ENCODE results near the gene EPHB6.

The EPHB6 gene, protein sequence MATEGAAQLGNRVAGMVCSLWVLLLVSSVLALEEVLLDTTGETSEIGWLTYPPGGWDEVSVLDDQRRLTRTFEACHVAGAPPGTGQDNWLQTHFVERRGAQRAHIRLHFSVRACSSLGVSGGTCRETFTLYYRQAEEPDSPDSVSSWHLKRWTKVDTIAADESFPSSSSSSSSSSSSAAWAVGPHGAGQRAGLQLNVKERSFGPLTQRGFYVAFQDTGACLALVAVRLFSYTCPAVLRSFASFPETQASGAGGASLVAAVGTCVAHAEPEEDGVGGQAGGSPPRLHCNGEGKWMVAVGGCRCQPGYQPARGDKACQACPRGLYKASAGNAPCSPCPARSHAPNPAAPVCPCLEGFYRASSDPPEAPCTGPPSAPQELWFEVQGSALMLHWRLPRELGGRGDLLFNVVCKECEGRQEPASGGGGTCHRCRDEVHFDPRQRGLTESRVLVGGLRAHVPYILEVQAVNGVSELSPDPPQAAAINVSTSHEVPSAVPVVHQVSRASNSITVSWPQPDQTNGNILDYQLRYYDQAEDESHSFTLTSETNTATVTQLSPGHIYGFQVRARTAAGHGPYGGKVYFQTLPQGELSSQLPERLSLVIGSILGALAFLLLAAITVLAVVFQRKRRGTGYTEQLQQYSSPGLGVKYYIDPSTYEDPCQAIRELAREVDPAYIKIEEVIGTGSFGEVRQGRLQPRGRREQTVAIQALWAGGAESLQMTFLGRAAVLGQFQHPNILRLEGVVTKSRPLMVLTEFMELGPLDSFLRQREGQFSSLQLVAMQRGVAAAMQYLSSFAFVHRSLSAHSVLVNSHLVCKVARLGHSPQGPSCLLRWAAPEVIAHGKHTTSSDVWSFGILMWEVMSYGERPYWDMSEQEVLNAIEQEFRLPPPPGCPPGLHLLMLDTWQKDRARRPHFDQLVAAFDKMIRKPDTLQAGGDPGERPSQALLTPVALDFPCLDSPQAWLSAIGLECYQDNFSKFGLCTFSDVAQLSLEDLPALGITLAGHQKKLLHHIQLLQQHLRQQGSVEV

DNA sequence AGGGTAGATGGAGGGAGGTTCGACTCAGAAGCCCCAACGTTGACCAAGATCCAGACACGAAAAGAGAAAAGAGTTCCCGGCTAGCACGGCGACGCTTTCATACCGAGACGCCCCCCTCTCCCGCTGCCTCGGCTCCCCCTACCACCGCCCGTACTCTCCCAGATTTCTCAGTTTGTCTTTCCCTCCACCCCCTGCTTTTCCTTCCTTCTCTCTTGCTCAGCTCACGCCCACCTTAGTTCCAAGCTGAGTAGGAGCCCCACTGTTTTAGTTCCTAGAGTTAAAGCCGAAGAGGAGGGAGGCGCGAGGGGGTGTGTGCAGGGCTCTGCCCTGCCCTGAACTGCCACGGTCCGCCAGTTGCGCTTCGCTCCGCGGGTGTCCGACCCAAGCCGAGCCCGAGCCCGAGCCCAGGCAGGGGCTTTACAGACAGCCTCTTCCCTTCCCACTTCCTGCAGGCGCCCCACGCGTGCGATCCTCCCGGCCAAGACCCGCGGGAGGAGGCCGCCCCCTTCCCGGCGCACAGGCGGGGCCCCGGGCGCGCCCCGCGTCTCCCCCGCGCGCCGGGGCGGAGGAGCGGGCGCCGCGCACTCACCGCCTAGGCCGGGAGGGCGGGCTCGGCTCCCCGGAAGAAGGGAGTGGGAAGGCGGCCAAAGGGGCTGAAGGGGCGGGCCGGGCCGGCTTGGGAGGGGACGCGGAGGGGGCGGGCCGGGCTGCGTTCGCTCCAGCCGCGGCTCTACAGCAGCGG is at the start of gene EPHB6:
TSS of gene EPHB6 (plus strand) at position 705 of the 742 bp plus-strand sequence. CDS start 8,152 bp downstream, outside the sequence.
- DNase-seq, result peak; percentile 46 to 51

- no peak for DNase-seq
These were observed 49.4 kb upstream of the EPHB6 start for GRCh38 chr7:142805350-142806021.

- DNase-seq, result no peak
These were observed 48.9 kb upstream of the EPHB6 start for GRCh38 chr7:142806022-142806356.

- DNase-seq, result no peak
These were observed 47.9 kb upstream of the EPHB6 start for GRCh38 chr7:142806957-142807356.

- DNase-seq, result no peak
These were observed 46.9 kb upstream of the EPHB6 start for GRCh38 chr7:142807855-142808460.

GRCh38 chr7:142808461-142808801 is 46.4 kb upstream of the EPHB6 start:
- no peak for DNase-seq

GRCh38 chr7:142808802-142809583 is 45.9 kb upstream of the EPHB6 start:
- peak; percentile 84 for DNase-seq

DNA sequence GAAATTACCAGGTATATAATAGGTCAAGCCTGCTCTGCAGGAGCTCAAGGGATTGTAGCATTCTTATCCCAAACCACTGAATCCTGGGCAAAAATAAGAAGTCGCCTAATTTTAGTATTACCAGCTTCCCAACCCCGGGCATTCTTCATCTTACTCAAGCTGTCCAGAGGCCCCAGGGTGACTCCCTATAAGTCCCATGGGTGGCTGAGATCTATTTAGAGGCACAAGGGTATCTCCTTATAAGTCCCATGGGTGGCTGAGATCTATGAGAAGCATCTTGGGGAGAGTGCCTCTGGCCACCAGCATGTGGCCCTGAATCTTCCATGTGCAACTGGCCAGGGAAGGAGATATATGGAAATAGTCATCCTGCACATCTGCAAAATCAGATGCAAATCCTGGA is 45.2 kb upstream of the EPHB6 start:
- no peak for DNase-seq

DNA sequence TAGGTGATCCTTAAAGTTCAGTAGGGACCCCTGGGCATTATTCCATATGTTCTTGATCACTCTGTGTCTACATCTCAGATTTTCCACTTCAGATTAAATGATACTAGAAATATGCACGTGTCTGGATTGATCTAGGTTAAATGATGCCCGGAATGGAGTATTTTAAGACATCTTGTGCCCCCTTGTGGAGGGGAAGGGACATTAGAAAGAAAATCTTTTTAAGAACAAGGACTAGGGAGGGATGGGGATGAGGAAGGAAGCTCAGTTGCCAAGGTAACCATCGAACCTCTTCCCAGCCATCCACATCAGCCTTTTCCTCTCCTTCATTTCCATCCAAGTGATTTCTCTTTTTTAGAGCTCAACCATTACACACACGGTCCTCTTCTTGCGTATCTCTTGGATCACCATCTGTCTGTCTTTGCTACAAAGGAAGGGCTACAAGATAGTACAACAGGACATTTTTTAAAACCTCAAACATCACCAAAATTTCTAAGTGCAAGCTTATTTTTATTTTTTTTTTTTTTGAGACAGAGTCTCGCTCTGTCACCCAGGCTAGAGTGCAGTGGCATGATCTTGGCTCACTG is 43.6 kb upstream of the EPHB6 start:
- no peak for DNase-seq

DNA sequence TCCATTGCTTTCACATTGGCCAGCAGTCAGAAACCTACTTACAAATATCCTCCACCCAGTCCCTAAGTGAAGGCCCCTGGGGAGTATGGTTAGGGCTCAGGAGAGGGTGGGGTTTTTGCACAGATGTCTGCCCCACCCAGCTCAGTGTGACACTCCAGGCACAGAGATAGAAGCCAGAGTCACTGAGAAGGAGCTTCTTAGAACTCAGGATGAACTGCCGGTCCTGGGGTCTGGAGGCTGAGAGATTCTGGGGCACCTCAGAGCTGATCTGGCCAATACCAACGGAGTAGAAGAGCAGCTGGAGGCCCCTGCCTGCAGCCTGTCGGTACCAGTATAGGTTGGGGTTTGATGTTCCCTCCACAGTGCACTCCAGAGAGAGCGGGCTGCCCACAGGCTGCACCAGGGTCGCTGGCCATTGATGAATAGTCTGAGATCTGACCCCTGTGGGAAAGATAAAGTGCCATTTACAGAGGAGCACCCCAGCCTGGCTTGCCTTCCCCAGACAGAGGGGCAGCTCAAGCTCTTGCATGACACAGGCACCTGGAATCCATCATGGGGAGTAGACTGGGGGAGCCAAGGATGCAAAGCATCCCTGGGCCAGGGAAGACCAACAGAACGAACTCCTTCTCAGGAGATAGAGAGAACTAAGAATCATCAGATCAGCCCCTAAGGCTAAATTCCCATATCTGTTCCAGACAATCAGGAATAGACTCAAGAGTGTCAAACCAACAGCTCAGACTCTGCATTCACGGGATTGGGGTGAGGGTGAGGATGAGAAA is 42.2 kb upstream of the EPHB6 start:
- no peak for DNase-seq

DNA sequence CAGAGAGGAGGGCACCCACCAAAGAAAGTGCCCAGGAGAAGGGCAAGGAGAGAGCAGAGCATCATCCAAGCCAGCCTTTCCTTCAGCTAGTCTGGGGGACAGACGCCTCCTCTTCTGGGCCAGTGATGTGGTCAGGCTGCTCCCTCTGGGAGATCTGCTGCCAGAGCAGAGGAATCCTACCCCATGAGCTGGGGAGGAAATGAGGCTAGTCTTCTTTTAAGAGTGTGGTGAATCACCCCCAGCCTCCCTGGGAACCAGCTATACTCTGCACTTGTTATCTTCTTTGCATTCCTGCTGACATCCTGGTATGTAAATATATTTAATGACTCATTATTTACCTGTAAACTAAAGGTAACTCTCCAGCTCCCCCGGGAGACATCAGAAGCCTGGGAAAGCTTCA is 41.6 kb upstream of the EPHB6 start:
- DNase-seq, result no peak

GRCh38 chr7:142813699-142814098 is 41.2 kb upstream of the EPHB6 start:
- no peak for DNase-seq

- no peak for DNase-seq
These were observed 40.4 kb upstream of the EPHB6 start for GRCh38 chr7:142814451-142814850.

- no peak for DNase-seq
These were observed 39.7 kb upstream of the EPHB6 start for GRCh38 chr7:142815134-142815533.

GRCh38 chr7:142817506-142817905 is 37.4 kb upstream of the EPHB6 start:
- no peak for DNase-seq

- DNase-seq, result no peak
These were observed 35.3 kb upstream of the EPHB6 start for GRCh38 chr7:142819530-142819929.

DNA sequence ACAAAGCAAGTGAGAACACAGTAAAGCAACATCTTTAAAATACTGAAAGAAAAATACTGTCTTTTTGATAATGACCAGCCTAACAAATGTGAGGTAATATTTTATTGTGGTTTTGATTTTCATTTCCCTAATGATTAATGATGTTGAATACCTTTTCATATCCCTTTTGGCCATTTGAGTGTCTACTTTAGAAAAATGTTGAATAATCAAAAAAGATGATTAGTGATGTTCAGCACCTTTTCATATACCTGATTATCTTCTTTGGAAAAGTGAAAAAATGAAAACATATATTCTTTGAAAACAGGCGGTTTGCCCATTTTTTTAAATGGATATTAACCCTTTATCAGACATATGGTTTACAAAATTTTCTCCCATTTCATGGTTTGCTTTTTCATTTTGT is 32.2 kb upstream of the EPHB6 start:
- DNase-seq, result no peak

GRCh38 chr7:142827951-142828500 is 26.9 kb upstream of the EPHB6 start:
- DNase-seq, result no peak

DNA sequence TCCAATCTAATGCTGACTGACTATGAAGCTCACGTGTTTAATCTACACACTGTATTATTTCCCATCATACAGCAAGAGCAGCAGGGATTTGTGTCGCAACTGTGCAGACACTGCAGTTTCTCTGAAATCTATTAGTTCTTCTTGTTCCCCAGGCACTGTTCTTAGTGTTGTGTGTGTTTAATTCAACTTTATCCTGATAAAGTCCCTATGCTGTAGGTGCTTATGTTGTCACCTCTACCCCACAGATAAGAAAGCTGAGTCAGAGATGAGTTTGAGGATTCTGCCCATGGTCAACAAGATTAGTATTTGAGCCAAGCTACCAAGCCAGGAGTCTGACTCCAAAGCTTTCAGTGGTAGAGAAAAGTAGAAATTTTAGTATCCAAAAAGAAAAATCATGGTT is 22.5 kb upstream of the EPHB6 start:
- DNase-seq, result no peak

All from stimulated activated CD4-positive, alpha-beta T cell treated with anti-CD3 and anti-CD28 coated beads, Interleukin-2, amount 100 ng/mL, for 48 hours (primary cell).